HS-5 (cell line): ENCODE results near the gene CHDH.

Experiments
- DNase-seq: peaks from one replicate; pipeline ENCODE4 v3.0.0-alpha.2; 2012; ENCODE audit warnings: low read depth

Gene CHDH

DNA sequence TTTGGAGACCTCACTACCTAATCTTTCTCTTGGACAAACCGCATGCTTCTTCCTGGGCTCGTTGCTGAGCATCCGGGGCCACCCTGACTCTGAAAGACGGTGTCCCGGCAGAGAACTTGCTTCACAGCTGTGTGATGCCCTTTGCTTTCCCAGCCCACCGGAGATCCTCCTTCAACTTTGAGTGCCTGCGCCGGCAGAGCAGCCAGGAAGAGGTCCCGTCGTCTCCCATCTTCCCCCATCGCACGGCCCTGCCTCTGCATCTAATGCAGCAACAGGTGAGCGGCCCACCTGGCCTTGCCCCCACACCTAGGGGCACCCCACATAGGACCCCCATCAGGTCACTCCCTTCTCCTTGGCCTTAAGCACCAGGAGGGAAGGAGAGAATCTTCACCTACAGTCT, 37.7 kb downstream of the CHDH start:
- DNase-seq: no peak

DNA sequence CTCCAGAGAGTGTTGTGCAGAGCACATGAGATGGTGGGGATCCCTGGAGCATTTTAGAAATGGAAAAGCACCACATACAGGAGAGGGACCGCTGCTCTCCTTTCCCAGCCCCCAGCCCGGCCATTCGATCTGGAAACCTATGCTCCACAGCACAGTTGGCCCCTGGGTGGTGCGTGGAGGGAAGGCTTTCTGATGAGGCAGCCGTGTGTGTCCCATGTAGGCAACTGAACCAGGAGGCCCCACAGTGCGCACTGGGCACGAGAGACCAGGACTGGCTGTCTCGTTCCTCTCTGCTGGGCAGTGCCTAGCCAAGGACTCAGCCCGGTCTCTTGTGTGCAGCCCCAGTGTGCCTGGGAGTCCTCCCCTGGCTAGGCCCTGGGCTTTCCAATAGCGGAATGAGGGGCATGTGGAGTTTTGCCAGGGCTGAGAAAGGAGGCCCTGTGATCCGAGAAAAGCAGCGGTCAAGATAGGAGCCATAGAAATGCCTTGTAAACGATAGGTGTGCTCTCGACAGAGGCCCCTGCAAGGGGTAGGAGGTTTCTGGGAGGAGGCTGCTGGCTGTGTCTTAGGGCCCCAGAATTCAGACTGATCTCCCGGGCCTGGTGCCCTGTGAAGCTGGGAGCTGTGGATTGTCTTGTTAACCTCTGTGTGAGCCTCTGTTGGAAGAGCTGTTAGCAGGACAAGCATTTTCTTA, 39.0 kb downstream of the CHDH start:
- DNase-seq: no peak

DNA sequence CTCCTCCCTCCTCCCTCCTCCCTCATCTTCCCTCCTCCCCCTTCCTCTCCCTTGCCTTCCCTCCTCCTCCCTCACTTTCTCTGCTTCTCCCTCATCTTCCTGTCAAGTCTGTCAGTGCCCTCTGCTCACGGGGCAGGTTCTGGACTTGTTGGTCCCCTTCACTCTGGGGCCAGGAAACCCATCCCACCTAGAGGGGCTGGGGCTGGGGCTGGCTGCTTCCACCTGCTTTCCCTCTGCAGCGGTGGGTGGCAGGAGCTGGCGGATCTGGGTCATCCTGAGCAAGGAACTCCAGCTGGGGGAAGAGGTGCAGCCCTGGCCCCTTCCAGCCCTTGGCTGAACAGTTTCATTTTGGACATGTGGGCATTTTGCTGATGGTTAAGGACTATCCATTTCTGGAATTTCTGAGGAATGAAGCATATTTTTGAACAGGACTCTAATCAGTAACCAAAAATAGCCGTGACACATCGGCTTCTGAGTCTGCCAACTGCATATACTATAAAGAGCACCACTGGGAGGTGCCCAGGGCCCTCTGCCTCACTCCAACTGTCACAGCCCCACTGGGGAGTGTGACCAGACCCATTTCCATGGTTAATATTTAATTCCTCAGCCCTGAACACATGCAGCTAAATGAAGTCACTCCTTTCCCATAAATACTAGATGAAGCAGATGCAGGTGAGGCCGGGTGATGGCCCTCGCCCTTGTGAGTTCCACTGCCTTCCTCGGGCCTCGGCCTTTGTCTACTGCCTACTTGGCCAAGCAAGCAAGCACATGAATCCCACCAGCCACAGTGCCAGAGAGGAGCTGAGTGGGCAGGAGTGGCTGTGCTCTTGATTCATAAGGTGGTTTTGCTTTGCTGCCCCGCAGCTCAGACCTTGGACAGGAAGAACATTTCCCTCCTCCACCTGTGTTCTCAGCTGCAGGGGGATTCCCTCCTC, 39.8 kb downstream of the CHDH start:
- DNase-seq: peak; percentile 80

DNA sequence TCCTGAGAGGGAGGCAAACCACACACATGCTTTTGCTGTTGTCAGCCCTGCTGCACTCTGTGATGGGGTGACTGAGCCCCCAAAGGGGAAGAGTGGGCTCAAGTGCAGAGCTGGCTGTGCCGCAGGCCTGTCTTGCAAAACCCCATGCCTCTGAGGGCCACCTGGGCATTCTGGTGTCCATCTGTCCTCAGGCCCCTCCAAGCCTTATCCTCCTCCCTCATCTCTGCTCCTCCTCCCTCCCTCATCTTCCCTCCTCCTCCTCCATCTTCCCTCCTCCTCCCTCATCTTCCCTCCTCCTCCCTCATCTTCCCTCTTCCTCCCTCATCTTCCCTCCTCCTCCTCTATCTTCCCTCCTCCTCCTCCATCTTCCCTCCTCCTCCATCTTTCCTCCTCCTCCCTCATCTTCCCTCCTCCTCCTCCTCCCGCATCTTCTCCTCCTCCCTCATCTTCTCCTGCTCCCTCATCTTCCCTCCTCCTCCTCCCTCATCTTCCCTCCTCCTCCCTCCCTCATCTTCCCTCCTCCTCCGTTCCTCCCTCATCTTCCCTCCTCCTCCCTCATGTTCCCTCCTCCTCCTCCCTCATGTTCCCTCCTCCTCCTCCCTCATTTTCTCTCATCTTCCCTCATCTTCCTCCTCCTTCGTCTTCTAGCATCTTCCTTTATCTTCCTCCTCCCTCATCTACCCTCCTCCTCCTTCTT, 40.6 kb downstream of the CHDH start:
- no peak for DNase-seq

DNA sequence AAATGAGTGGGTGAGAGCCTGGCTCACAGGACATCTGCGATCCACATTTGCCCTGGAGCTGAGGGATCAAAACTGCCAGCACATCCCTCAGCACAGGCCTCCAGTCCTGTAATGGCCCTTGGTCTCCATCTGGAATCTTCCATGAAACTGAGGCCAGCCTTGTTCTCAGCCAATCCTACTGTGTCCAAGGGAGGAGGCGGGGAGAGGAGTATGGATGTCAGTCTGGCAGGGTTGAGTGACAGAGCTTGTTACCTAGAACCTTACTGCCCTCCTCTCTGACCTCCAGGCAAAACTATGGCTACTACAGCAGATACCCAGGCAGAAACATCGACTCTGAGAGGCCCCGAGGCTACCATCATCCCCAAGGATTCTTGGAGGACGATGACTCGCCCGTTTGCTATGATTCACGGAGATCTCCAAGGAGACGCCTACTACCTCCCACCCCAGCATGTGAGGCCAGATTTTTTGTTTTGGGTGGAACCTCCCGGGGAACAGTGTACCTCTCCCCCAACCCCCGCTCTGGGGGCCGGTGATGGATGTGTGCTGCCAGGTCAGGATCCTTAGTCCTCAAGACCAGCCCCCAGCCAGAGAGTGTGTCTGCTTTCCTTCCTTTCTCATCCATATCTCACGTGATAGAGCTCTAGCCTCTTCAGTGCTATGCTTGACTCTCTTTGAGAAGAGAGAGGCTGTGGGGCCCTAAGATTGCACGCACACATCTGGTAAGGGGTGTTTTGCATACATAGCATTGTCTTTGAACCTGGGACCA, 41.3 kb downstream of the CHDH start:
- DNase-seq: peak; percentile 73

DNA sequence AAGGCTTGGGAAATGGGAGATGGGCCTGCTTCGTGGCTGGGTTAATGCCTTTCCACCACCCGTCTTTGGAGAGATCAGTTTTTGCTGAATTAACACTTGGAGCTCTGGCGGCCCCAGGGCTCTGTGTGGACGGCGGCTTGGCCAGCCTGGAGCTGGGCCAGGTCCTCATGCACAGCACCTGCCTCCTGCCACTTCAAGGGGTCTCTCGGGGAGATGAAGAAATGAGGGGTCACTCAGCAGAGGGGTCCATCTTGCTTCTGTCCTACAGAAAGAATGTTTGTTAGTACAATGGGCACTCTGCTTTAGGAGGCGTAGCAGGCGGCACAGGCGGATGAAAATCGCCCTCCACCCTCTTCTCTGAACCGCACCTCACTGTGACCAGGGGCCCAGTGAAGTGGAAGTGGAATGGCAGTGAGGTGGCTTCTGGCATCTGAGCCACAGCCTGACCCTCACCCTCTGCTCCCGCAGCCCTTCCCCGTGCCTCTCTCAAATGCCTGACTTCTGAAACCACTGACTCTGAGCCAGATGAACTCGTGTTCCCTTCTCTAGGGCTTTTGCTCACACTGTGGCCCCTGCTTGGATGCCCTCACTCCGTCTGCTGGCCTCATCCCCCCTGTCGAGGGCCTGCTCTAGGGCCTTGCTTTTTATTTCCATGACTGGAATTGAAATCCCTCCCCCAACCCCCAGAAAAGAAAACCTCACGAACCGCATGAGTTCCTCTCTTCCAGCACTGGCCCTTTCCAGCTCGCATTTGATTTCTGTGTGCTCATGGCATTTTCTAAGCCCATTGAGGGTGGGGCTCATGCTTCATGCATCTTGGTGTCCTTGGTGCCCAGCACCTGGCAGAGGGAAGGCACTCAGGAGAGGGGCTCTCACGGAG, 42.2 kb downstream of the CHDH start:
- no peak for DNase-seq

GRCh38 chr3:53803124-53803815, 42.9 kb downstream of the CHDH start:
- DNase-seq: no peak

GRCh38 chr3:53802256-53802880, 43.9 kb downstream of the CHDH start:
- DNase-seq: no peak

GRCh38 chr3:53801319-53801718, 44.9 kb downstream of the CHDH start:
- DNase-seq: no peak

DNA sequence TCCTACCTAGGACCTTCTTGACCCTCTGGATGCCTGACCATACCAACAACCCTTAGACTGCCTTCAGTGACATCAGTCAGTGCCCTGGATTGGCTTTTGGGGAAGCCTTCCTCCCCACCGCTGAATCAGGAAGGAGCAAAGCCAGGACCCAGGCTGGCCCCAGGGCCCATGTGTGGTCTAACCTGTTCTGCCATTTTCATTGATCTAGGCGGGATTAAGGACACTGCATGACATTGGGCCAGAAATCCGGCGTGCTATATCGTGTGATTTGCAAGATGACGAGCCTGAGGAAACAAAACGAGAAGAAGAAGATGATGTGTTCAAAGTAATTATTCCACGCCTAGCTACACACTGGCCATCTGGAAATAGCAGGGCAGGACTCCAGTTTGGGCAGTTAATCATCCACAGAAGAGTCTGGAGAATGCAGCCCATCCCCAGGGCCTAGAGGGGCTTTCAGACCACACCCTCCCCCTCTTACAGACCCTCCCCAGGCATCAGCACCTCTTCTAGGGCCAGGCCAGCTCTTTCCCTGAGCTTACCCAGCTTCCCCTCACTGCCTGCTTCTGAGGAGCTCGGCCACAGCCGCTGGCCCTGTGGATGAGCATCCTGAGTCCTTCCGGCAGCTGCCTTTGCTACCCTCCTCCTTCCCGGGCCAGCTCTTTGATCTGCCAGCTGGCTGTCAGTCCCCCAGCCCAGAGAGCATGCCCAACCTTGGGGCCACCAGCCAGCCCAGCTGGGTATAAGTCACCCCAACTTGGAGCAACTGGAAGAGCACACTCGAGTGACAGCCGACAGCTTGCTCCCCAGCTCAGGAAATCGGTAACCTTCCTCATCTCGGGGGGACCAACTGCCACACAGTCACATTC, 45.9 kb downstream of the CHDH start:
- DNase-seq: no peak

DNA sequence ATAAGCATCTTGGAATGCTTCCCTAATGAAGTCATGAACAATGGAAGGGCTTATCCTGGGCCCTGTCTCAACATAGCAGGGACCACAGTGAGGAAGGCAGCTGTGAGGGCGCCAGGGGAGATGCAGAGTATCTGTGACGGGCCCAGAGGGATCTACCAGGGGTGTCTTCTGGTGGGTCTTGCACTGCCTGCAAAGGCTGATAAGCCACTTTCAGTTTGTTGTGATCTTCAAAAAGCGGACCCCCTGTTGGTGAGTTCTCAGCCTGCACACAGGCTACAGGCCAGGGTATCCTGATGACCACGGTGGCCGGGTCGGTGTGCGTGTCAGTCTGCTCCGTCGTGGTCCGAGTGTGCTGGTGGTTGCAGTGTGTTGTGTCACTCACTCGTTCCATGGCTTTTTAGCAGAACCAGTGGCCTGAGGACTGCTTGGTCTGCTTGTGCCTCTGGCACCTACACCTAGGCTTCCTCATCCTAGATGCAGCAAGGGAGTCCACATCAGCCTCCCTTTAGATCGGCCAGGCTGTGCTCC, 46.8 kb downstream of the CHDH start:
- no peak for DNase-seq

DNA sequence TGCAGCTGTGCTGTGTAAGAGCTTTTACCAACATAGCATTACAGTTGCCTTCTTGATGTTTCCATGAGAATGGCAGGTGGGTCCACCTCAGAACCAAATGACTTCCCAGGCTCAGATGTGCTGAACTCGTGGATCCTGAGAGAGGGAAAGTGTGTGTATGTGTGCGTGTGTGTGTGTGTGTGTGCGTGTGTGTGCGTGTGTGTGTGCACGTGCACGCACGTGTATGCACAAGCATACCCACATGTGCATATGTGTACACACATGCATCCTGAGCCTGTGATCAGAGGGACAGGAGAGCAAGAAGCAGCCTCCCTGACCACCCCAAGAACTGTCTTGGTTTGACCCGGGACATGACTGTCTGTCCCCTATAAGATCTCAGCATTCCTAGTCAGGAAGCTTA, 48.1 kb downstream of the CHDH start:
- DNase-seq: no peak

- DNase-seq: no peak
Measured at GRCh38 chr3:53795789-53796560, 50.2 kb downstream of the CHDH start.

DNA sequence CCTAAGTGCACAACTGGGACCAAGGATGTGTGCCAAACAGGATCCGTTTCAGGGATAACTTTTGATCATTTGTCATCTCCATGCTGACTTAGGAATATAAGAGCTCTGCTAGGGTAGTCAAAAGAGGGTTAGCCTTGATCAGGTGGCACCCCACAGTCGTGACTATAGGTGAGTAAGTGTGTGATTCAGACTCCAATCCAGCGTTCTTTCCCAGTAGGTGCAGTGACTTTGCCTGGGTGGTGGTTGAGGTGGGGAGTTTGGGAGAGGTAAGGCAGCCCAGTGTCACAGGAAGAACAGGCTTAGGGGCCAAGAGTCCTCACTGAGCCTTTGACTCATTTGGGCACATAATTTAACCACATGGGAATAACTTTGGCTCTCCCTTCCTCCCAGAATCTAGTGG, 51.0 kb downstream of the CHDH start:
- no peak for DNase-seq

GRCh38 chr3:53794597-53794996, 51.6 kb downstream of the CHDH start:
- DNase-seq: no peak

GRCh38 chr3:53792866-53793265, 53.4 kb downstream of the CHDH start:
- DNase-seq: no peak

- no peak for DNase-seq
Measured at GRCh38 chr3:53791317-53791716, 54.9 kb downstream of the CHDH start.

DNA sequence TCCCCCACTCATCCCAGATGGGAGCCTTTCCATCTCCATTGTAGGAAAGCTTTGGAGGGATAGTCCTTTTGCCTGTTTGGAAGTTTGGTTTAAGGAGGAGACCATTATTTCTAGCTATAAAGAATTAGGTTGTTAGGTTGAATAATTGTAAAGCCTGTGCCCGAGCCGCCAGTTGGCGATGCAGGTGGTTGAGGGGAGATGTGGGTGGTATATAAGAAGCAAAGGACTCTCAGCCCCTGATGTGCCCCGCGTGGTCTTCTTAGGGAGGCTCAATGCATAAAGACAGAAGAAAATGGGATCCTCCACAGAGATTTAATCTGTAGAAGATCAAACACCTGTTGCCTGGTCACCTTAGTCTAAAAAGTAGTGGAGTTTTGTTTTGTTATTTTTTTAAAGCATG, 55.7 kb downstream of the CHDH start:
- DNase-seq: no peak
